T-helper 17 cell (primary cell): ENCODE data around the gene SLC2A4RG. TPM values are rescaled to one million over a fixed set of nuclear protein-coding genes. Genes with fewer than 3 reads are reported as not detected.

ENCODE experiments used
- ATAC-seq: fragments of 150-1000 bp; cut with Tn5 transposase; 2 replicates; pipeline ENCODE4 v1.10.0; 2021; ENCODE audit warnings: mild to moderate bottlenecking, moderate library complexity
- DNase-seq, 3 donors: peaks; one replicate each; pipeline versions ENCODE4 v3.0.0 to v3.0.0-alpha.2; 2020 to 2021
- H3K9me3 ChIP-seq: one replicate; pipeline ENCODE4 v1.7.0; 2013; ENCODE audit warnings: low read length, mild to moderate bottlenecking; ENCODE audit not compliant: control insufficient read depth, poor library complexity, severe bottlenecking
- H3K27ac Mint-ChIP-seq: one replicate; pipeline ENCODE4 v1.8.0; 2022; ENCODE audit warnings: mild to moderate bottlenecking, moderate library complexity, mixed read lengths
- H3K27me3 Mint-ChIP-seq: one replicate; pipeline ENCODE4 v1.8.0; 2022; ENCODE audit warnings: mixed read lengths
- H3K36me3 Mint-ChIP-seq: one replicate; pipeline ENCODE4 v1.8.0; 2022; ENCODE audit warnings: low read depth, mixed read lengths
- H3K4me1 Mint-ChIP-seq: one replicate; pipeline ENCODE4 v1.8.0; 2022; ENCODE audit warnings: mild to moderate bottlenecking, mixed read lengths
- H3K4me3 Mint-ChIP-seq: one replicate; pipeline ENCODE4 v1.8.0; 2022; ENCODE audit warnings: mild to moderate bottlenecking, moderate library complexity, mixed read lengths
- total RNA-seq, 4 donors: library from RNA in 2 of 4; stranded (reverse) in 2 of 4; gene quantifications; one replicate each; pipeline ENCODE4 v1.2.3 and lab custom pipeline; 2022 to 2026

SLC2A4RG gene
- total RNA-seq (100 to 1,000 TPM in 1 of 2 donors, 10 to 100 TPM in 1; 98.1 to 103 TPM), total RNA-seq (lab: John Stamatoyannopoulos, UW) (60.6 to 66.5 reads per million in 2 donors)

GRCh38 chr20:63739130-63740069, at the start of gene SLC2A4RG:
SLC2A4RG (plus strand) TSS chr20:63739776; CDS start chr20:63739913, 137 bp downstream.
- H3K4me1 Mint-ChIP-seq: peaks cover 12% of the 10 kb centered on the region
- DNase-seq (peak; percentile 55 to 79 (median 68)), ATAC-seq (peak; percentile 38)
- H3K27ac Mint-ChIP-seq: peak within 1 kb of the TSS; percentile 39
- no peaks in the 10 kb centered on the region for H3K9me3 ChIP-seq
- H3K36me3 Mint-ChIP-seq: no peaks in the 10 kb centered on the region
- H3K27me3 Mint-ChIP-seq: no peaks in the 10 kb centered on the region
- H3K4me3 Mint-ChIP-seq: peak within 1 kb of the TSS; percentile 92

GRCh38 chr20:63690003-63690897, 49.3 kb upstream of the SLC2A4RG start:
- no peak overlapping the region for H3K27ac Mint-ChIP-seq
- DNase-seq: no peak

GRCh38 chr20:63690898-63691710, 48.5 kb upstream of the SLC2A4RG start:
- DNase-seq (no peak), ATAC-seq (peak; percentile 21)
- H3K9me3 ChIP-seq: no peaks in the 10 kb centered on the region
- peak overlapping the region; percentile 36 for H3K4me3 Mint-ChIP-seq
- no peaks in the 10 kb centered on the region for H3K36me3 Mint-ChIP-seq
- H3K27ac Mint-ChIP-seq: peak overlapping the region; percentile 85
- no peaks in the 10 kb centered on the region for H3K27me3 Mint-ChIP-seq
- peaks cover 3% of the 10 kb centered on the region for H3K4me1 Mint-ChIP-seq

More at GRCh38 chr20:63690003-63690897, 49.3 kb upstream of the SLC2A4RG start:
- H3K9me3 ChIP-seq: no peaks in the 10 kb centered on the region
- H3K4me1 Mint-ChIP-seq: peaks cover 2% of the 10 kb centered on the region
- no peak for ATAC-seq
- H3K36me3 Mint-ChIP-seq: no peaks in the 10 kb centered on the region
- no peak overlapping the region for H3K4me3 Mint-ChIP-seq
- H3K27me3 Mint-ChIP-seq: no peaks in the 10 kb centered on the region

- Mint-ChIP-seq H3K27ac (peak overlapping the region; percentile 85), H3K36me3 (no peaks in the 10 kb centered on the region), H3K27me3 (no peaks in the 10 kb centered on the region), H3K4me1 (peaks cover 5% of the 10 kb centered on the region), H3K4me3 (no peak overlapping the region)
- DNase-seq: no peak
- ATAC-seq: no peak
- no peaks in the 10 kb centered on the region for H3K9me3 ChIP-seq
Measured at GRCh38 chr20:63691711-63692435, 47.7 kb upstream of the SLC2A4RG start.

- no peak for ATAC-seq
- H3K27me3 Mint-ChIP-seq: no peaks in the 10 kb centered on the region
- H3K36me3 Mint-ChIP-seq: no peaks in the 10 kb centered on the region
- H3K4me3 Mint-ChIP-seq: no peak overlapping the region
- H3K4me1 Mint-ChIP-seq: peaks cover 8% of the 10 kb centered on the region
- no peak for DNase-seq
- no peak overlapping the region for H3K27ac Mint-ChIP-seq
- no peaks in the 10 kb centered on the region for H3K9me3 ChIP-seq
Measured at GRCh38 chr20:63692436-63693082, 47.0 kb upstream of the SLC2A4RG start.

- no peak for ATAC-seq
- no peaks in the 10 kb centered on the region for H3K9me3 ChIP-seq
- no peaks in the 10 kb centered on the region for H3K27me3 Mint-ChIP-seq
- H3K4me1 Mint-ChIP-seq: peaks cover 8% of the 10 kb centered on the region
- no peak overlapping the region for H3K27ac Mint-ChIP-seq
- no peak overlapping the region for H3K4me3 Mint-ChIP-seq
- no peaks in the 10 kb centered on the region for H3K36me3 Mint-ChIP-seq
- no peak for DNase-seq
Measured at GRCh38 chr20:63693083-63693732, 46.4 kb upstream of the SLC2A4RG start.

- DNase-seq: no peak
- no peaks in the 10 kb centered on the region for H3K9me3 ChIP-seq
- peak overlapping the region; percentile 58 for H3K4me3 Mint-ChIP-seq
Measured at GRCh38 chr20:63693733-63694583, 45.6 kb upstream of the SLC2A4RG start.

GRCh38 chr20:63694584-63695423, 44.8 kb upstream of the SLC2A4RG start:
- no peaks in the 10 kb centered on the region for H3K27me3 Mint-ChIP-seq
- H3K36me3 Mint-ChIP-seq: no peaks in the 10 kb centered on the region
- H3K4me1 Mint-ChIP-seq: peaks cover 10% of the 10 kb centered on the region
- H3K4me3 Mint-ChIP-seq: no peak overlapping the region
- no peak overlapping the region for H3K27ac Mint-ChIP-seq
- H3K9me3 ChIP-seq: no peaks in the 10 kb centered on the region
- ATAC-seq: no peak
- no peak for DNase-seq

More at GRCh38 chr20:63693733-63694583, 45.6 kb upstream of the SLC2A4RG start:
- Mint-ChIP-seq H3K27me3 (no peaks in the 10 kb centered on the region), H3K27ac (no peak overlapping the region), H3K36me3 (no peaks in the 10 kb centered on the region), H3K4me1 (peaks cover 8% of the 10 kb centered on the region)
- no peak for ATAC-seq

- DNase-seq (no peak), ATAC-seq (no peak)
- H3K27me3 Mint-ChIP-seq: no peaks in the 10 kb centered on the region
- no peak overlapping the region for H3K27ac Mint-ChIP-seq
- H3K4me1 Mint-ChIP-seq: peaks cover 12% of the 10 kb centered on the region
- H3K4me3 Mint-ChIP-seq: peak overlapping the region; percentile 73
- no peaks in the 10 kb centered on the region for H3K9me3 ChIP-seq
- H3K36me3 Mint-ChIP-seq: no peaks in the 10 kb centered on the region
Measured at GRCh38 chr20:63695424-63696305, 43.9 kb upstream of the SLC2A4RG start.
